Activated naive CD4-positive, alpha-beta T cell treated with anti-CD3 and anti-CD28 coated beads, Interleukin-2, amount 50 U/mL, for 72 hours (primary cell): ENCODE results near the gene EYA3. TPM values are rescaled to one million over a fixed set of nuclear protein-coding genes. Genes with fewer than 3 reads are reported as not detected.
A peak's percentile ranks its signal among the peaks of the same experiment; 100 is the strongest.

Source experiments
- ATAC-seq, 2 donors: fragments of 150-1000 bp; cut with Tn5 transposase; 2 replicates each; pipeline ENCODE4 v1.10.0; 2021; ENCODE audit warnings: mild to moderate bottlenecking in 2 of 2, moderate library complexity in 2 of 2
- DNase-seq, 2 donors: peaks; one replicate each; pipeline ENCODE4 v3.0.0; 2021 to 2022; ENCODE audit warnings: low spot score in 2 of 2
- H3K27ac Mint-ChIP-seq, 2 donors: one replicate each; pipeline ENCODE4 v1.8.0; 2022; ENCODE audit warnings: mild to moderate bottlenecking in 2 of 2, mixed read lengths in 2 of 2
- H3K36me3 Mint-ChIP-seq, 2 donors: one replicate each; pipeline ENCODE4 v1.8.0; 2022; ENCODE audit warnings: mixed read lengths in 2 of 2
- H3K9me3 Mint-ChIP-seq, 2 donors: one replicate each; pipeline ENCODE4 v1.8.0; 2022; ENCODE audit warnings: mixed read lengths in 2 of 2
- total RNA-seq, 2 donors: library from RNA; stranded (reverse); gene quantifications; one replicate each; pipeline ENCODE4 v1.2.3, GENCODE V29; 2022

The EYA3 gene
- total RNA-seq, 2 donors from 2014 or later = 33.1 to 34.4 TPM

DNA sequence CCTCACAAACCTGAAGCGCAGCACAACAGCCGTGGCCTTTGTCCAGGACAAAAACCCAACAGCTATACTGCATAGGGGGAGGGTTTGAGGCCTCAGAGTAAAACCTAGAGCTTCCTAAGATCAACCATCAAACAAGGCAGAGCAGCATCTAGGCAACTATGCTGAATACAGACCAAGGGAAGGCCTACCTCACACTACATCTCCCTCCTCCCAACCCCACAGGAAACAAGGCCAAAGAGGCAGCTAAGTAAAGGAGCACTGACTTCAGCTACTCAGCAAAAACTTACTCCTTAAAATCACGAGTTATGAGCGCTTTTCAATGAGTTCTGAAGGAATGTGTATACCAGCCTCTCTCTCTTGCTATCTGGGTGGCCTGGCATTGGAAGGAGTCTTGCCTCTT is 116.3 kb downstream of the EYA3 start:
- ATAC-seq (no peak), DNase-seq (peak in 1 of 2 donors; percentile 13)
- peaks cover 0 to 3% of the 10 kb centered on the region in 2 donors for H3K36me3 Mint-ChIP-seq
- no peak overlapping the region for H3K27ac Mint-ChIP-seq
- H3K9me3 Mint-ChIP-seq = no peaks in the 10 kb centered on the region

DNA sequence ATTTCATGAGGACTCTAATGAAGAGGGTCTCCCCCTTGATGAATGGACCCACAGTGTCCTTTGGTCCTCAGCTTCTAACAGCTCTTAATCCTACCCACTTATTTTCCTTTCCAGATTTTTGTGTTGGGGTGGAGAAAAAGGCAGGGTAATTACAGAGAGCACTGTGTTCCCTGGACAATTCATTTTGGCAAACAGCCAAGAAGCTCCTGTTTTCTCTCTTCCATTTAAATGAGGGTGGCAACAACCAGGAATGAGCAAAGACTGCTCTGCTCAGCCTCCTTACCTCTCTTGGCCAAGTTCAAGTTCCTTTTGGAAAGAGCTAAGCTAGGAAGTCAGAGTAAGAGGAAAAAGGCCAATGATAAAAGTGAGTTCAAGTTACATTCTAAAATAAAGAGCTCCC is 116.7 kb downstream of the EYA3 start:
- ATAC-seq (no peak), DNase-seq (no peak)
- no peaks in the 10 kb centered on the region for H3K9me3 Mint-ChIP-seq
- no peaks in the 10 kb centered on the region for H3K36me3 Mint-ChIP-seq
- H3K27ac Mint-ChIP-seq = no peak overlapping the region

DNA sequence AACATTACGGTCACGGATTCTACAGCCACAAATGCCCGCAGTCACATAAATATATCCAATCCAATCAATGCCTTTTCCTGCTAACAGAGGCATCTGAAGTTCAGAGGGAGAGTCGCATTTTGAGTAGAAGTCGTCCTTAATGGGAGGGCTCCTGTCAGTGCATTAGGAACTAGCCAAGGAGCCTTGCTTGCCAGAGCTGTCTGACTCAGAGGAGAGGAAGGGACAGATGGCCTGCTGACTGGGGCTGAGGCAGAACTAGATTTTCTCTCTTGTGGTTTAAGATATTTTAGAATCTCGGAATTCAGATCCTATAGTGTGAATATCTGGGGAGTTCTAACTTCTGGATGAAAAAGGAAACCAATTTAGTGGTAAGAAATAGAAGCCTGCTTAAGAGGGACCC is 118.0 kb downstream of the EYA3 start:
- no peaks in the 10 kb centered on the region for H3K36me3 Mint-ChIP-seq
- ATAC-seq = no peak
- no peak overlapping the region for H3K27ac Mint-ChIP-seq
- peak in 1 of 2 donors; percentile 11 for DNase-seq
- H3K9me3 Mint-ChIP-seq = no peaks in the 10 kb centered on the region

DNA sequence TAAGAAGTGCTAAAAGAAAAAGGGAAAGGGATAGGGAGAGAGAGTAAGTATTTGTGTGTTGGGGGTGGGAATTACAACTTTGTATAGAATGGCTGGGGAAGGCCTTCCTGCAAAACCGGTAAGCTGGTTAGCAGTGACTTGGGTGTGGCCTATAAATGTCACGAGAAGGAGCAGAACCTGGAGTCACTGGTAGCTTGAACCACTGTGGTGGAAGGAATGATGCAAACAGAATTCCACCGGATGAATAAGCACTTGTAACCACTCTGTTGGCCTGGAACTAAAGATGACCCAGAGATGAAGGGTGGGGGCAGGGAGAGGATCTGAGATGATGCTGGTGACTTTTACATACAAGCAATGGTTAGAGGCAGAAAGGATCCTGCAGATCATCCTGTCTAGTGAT is 119.7 kb downstream of the EYA3 start:
- peak in 1 of 2 donors; percentile 53 for DNase-seq
- H3K36me3 Mint-ChIP-seq = no peaks in the 10 kb centered on the region

DNA sequence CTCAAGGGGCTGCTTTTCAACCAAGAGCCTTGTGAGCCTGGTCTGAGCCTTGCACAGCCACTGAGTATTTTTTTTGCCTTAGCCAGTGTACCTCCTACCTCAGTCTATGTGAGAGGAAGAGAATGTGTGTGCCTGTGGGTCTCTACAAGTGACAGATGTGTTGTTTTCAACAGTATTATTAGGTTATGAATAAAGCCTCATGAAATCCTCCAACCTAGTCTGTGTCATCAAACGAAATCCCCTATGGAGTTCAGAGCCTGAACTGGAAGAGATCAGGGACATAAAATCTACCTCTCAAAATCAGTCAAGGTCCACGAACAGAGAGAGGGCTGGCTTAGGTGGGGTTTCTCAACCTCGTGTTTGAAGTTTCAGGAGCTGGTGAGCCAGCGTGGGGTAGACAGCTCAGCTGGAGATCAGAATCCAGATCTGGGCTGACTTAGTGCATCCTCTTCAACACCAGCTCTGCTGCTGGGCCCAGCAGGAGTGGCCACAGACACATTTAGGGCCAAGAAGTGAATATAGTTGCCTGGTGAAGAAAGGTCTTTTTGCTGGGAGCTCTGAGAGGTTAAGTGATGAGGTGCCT is 120.4 kb downstream of the EYA3 start:
- Mint-ChIP-seq H3K36me3 (no peaks in the 10 kb centered on the region), H3K9me3 (no peaks in the 10 kb centered on the region), H3K27ac (peak overlapping the region; percentile 65 to 81)
- peak in 1 of 2 donors; percentile 23 for DNase-seq
- peak in 1 of 2 donors; percentile 37 for ATAC-seq

More for the DNA sequence above, 119.7 kb downstream of the EYA3 start:
- peak in 1 of 2 donors; percentile 84 for ATAC-seq
- peak overlapping the region; percentile 65 to 81 for H3K27ac Mint-ChIP-seq
- no peaks in the 10 kb centered on the region for H3K9me3 Mint-ChIP-seq

DNA sequence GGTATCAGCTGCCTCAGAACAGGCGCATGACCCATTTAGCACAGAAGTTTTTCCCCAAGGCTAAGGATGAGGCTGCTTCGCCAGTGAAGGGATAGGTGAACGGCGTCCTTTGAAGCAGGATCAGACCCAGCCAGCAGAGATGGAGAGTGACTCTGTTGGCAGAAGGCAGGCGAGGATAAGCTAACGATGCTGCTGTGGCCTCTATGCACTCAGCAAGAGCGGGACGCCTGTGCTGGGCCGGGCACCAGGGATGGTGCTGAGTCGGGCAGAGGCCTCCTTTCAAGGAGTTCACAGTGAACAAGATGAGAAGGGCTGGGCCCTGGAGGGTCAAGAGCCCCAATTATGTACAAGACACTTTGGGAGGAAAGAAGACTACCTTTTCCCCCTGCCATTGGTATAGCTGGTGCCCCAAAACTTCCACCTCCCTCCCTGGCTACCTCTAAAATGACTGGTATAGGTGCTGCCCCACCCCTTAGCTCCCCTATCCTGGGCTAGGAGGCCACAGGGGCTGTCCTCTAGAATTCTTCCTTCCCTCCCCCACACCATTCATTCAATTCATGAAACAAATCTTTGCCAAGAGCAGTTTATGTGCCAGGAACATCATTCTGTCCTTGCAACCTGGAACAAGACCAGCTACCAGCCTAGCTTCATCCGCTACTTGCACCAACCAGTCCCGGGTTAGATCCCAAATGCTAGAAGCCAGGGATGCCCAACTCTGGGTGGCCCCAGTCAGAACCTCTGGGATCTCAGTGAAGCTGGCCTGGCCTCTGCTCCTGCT is 121.1 kb downstream of the EYA3 start:
- peak overlapping the region; percentile 72 to 81 for H3K27ac Mint-ChIP-seq
- ATAC-seq = no peak

DNA sequence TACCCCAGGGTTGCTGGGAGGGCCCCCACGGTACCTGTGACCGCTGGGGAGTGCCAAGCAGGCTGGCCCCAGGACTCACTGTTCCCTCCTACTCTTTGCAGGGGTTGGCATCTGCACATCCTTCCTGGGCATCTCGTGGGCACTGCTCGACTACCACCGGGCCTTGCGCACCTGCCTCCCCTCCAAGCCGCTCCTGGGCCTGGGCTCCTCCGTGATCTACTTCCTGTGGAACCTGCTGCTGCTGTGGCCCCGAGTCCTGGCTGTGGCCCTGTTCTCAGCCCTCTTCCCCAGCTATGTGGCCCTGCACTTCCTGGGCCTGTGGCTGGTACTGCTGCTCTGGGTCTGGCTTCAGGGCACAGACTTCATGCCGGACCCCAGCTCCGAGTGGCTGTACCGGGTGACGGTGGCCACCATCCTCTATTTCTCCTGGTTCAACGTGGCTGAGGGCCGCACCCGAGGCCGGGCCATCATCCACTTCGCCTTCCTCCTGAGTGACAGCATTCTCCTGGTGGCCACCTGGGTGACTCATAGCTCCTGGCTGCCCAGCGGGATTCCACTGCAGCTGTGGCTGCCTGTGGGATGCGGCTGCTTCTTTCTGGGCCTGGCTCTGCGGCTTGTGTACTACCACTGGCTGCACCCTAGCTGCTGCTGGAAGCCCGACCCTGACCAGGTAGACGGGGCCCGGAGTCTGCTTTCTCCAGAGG is 121.9 kb downstream of the EYA3 start:
- Mint-ChIP-seq H3K9me3 (no peaks in the 10 kb centered on the region), H3K27ac (peak overlapping the region; percentile 29 to 72), H3K36me3 (no peaks in the 10 kb centered on the region)
- ATAC-seq = no peak
- peak in 1 of 2 donors; percentile 51 for DNase-seq

More for the DNA sequence above, 121.1 kb downstream of the EYA3 start:
- Mint-ChIP-seq H3K9me3 (no peaks in the 10 kb centered on the region), H3K36me3 (no peaks in the 10 kb centered on the region)
- peak in 1 of 2 donors; percentile 51 for DNase-seq

DNA sequence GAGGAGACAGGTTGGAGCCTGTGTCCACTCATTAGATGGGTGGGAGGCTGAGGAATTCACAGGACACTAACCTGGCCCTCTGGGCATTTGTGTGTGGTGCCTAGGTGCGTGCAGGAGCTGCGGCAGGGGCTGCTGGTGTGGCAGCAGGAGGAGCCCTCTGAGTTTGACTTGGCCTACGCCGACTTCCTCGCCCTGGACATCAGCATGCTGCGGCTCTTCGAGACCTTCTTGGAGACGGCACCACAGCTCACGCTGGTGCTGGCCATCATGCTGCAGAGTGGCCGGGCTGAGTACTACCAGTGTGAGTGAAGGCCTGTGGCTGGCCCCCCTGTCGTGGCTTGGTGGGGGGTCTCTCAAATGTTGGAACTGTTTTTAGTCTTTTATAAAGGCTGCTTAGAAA is 125.0 kb downstream of the EYA3 start:
- Mint-ChIP-seq H3K27ac (no peak overlapping the region), H3K9me3 (no peaks in the 10 kb centered on the region)
- peak in 1 of 2 donors; percentile 48 for DNase-seq

DNA sequence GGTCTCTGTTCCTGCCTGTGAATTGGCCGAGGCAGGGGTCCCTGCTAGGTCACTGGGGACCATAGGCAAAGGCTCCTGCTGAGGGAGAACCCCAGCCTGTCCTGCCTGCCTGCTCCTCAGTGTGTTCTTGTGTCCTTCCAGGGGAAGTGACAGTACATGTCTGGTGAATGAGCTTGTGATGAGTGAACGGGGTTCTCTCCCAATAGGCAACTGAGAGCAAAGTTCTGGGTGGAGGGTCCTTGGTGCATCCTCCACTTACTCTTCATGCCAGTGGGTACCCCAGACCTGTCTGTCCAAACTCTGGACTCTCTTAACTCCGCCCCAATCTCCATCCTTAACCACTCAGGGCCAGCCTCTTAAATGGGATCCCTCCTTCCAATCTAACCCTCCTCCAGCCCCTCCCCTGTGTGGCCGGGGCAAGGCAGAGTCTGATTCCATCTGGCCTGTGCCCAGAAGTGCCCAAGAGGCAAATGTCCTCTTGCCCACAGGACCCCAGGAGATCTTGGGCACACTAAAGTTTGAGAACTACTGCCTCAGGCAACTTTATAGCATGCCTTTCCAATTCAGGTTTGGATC is 126.7 kb downstream of the EYA3 start:
- H3K27ac Mint-ChIP-seq = peak overlapping the region; percentile 22 to 62
- ATAC-seq = no peak
- peak in 1 of 2 donors; percentile 16 for DNase-seq
- H3K36me3 Mint-ChIP-seq = no peaks in the 10 kb centered on the region
- H3K9me3 Mint-ChIP-seq = no peaks in the 10 kb centered on the region

More for the DNA sequence above, 125.0 kb downstream of the EYA3 start:
- no peak for ATAC-seq
- H3K36me3 Mint-ChIP-seq = no peaks in the 10 kb centered on the region

DNA sequence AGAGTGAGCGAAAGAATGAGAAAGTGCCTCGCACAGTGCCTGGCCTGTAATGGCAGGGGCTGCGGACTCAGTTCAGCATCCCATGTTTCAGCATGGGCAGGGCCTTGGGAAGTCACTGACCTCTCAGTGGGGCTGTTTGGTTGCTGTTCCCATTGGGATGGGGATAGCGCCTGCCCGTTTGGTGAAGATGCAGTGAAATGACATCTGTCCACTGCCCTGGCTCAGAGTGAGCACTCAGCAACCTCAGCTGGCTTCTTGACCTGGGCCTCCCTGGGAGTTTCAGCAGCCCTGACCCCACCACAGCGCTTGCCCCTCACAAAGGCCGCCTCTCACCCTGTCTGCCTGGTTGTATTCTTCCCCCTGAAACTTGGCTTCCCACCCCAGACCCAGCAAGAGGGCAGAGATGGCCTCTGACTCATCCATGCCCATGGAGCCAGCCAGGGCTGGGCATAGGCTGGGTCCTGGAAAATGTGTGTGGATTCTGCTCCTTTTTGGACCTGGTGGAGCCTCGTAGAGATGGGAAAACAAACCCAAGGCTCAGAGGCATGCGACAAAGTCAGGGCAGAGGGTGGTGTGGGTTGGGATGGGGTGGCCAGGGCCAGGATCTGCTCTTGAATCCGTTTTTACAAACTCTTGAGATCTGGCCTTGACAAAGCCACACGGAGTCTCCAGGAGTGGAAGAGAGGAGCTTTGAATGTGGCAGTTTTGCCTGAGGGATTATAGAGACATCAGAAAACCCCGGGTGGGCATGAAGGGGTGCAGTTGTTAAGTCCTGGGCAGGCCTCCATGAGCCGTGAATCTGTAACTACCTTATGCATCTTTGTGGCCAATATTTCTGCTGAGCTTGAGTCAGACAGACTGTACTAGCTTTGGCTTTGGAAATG is 127.4 kb downstream of the EYA3 start:
- H3K27ac Mint-ChIP-seq = peak overlapping the region; percentile 44 to 87
- no peak for DNase-seq
- H3K36me3 Mint-ChIP-seq = no peaks in the 10 kb centered on the region
- no peaks in the 10 kb centered on the region for H3K9me3 Mint-ChIP-seq
- ATAC-seq = no peak

DNA sequence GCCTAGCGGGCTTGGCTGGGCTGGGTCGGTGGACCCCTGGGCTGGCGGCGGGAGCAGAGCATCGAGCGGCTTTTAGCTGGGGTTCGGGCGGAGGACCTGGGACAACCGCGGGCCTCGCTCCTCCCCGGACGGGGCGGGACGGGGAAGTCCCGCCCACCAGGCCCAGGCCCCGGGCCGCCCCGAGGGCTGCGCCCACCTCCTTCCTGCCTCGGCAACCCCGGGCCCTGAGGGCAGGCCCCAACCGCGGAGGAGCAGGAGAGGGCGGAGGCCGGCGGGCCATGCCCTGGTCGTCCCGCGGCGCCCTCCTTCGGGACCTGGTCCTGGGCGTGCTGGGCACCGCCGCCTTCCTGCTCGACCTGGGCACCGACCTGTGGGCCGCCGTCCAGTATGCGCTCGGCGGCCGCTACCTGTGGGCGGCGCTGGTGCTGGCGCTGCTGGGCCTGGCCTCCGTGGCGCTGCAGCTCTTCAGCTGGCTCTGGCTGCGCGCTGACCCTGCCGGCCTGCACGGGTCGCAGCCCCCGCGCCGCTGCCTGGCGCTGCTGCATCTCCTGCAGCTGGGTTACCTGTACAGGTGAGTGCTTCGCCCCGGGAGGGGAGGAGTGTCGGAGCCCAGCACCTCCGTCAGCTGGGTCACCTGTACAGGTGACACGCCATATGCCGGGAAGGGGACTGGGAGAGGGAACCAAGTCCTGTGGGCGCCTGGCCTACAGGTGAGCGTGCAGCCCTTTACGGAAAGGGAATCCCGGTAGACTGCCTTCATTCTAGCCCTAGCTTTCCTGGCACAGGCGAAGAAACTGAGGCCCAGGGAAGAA is 128.4 kb downstream of the EYA3 start, which contains the start of gene XKR8:
TSS of gene XKR8 (plus strand) at position 182 of the 812 bp plus-strand sequence. CDS start at position 279, 97 bp downstream.
- DNase-seq = peak; percentile 86 to 87
- peak; percentile 96 to 99 for ATAC-seq
- H3K27ac Mint-ChIP-seq = peak within 1 kb of the TSS; percentile 81 to 87
- H3K9me3 Mint-ChIP-seq = no peaks in the 10 kb centered on the region
- no peaks in the 10 kb centered on the region for H3K36me3 Mint-ChIP-seq

DNA sequence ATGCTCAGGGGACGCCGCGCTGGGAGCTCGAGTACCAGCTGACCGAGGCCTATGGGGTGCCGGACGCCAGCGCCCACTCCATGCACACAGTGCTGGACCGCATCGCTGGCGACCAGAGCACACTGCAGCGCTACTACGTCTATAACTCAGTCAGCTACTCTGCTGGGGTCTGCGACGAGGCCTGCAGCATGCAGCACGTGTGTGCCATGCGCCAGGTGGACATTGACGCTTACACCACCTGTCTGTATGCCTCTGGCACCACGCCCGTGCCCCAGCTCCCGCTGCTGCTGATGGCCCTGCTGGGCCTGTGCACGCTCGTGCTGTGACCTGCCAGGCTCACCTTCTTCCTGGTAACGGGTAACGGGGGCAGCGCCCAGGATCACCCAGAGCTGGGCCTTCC is 129.9 kb downstream of the EYA3 start:
- Mint-ChIP-seq H3K27ac (peak overlapping the region in 1 of 2 donors; percentile 87), H3K36me3 (no peaks in the 10 kb centered on the region), H3K9me3 (no peaks in the 10 kb centered on the region)
- ATAC-seq (no peak), DNase-seq (no peak)

DNA sequence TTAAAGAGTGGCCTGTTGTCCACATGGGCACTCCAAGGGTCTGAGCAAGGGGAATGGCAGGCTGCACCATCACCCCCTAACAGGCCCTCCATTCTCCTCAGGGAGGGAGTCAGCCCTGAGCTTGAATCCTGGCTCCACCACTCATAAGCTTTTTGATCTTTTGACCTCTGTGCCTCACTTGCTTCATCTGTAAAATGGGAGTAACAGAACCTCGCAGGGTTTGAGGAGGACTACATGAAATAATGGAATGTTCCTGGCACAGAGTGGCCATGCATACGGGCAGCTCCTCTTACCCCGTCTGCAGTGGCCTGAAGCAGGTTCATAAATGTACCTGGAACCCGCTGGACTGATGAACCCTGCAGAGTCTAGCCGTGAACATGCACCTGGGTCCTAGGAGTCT is 130.8 kb downstream of the EYA3 start:
- ATAC-seq (no peak), DNase-seq (no peak)
- Mint-ChIP-seq H3K27ac (no peak overlapping the region), H3K9me3 (no peaks in the 10 kb centered on the region), H3K36me3 (no peaks in the 10 kb centered on the region)

DNA sequence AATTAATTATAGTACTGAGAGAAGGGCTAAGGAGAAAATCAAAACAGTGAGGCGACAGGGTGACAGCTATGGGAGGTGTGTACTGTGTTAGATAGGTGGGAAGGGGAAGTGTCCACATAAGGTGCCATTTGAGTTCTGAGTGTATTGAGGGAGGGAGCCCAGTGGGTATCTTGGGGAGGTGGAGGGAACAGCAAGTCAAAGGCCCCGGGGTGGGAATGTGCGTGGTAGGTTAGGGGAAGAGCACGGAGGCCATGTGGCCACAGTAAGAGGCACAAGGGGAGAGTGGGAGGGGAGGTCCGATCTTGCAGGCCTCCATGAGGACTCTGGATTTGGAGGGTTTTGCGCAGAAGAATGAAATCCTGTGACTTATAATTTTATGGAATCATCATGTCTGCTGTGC is 131.6 kb downstream of the EYA3 start:
- no peaks in the 10 kb centered on the region for H3K36me3 Mint-ChIP-seq
- H3K27ac Mint-ChIP-seq = no peak overlapping the region
- DNase-seq = no peak
- no peaks in the 10 kb centered on the region for H3K9me3 Mint-ChIP-seq
- ATAC-seq = no peak

DNA sequence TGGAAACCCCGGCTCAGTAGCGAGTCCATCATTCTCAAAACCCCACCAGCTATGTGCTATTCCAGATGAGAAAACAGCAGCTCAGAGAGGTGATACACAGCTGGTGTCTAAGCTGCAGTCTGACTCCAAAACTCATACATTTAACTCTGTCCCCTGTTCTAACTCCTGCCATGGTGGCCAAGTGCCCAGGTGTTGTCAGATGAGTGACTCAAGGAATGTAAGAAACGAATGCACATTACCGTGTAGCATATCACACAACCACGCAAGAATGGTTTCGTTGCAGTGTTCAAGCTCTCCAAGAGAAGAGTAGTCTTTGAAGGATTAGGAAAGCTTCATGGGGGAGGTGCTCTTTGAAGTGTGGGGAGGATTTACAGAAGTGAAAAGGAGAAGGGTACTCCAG is 133.3 kb downstream of the EYA3 start:
- Mint-ChIP-seq H3K27ac (no peak overlapping the region), H3K36me3 (no peaks in the 10 kb centered on the region), H3K9me3 (no peaks in the 10 kb centered on the region)
- ATAC-seq = no peak
- DNase-seq = no peak
